NT2/D1 (cell line): ENCODE results near the gene EIF2A.

Experiments
- YY1 ChIP-seq: IDR thresholded peaks from 2 replicates; pipeline ENCODE4 v1.6.1; 2011; ENCODE audit not compliant: insufficient read length, insufficient read depth
- ZNF274 ChIP-seq: IDR thresholded peaks from 2 replicates; pipeline ENCODE4 v1.6.1; 2011; ENCODE audit warnings: mild to moderate bottlenecking, low read depth, low read length

DNA sequence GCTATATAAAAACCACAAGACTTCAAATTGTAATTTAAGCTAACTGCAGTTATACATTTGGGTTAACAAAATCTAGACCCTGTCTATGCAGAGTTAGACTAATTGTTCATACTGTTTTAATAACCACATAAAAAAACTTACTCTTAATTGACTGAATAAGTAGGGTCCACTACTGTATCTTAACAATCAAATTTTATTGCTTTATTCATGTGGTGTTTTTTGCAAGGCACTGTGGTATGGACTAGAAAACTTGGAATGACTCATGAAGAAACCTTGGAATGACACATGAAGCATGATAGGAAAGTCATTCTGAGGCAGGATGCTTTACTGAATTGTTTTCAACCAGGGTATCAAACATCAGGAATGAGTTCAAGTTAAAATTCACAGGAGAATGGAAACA, 2.5 kb upstream of the EIF2A start:
- TF ChIP-seq YY1 (no peak), ZNF274 (no peak)
